GM19452 (cell line): ENCODE measurements around the gene AGAP3.

Source experiments
- ATAC-seq: cut with Tn5 transposase; IDR thresholded peaks from one replicate; pipeline ENCODE4 v1.9.1; 2021; ENCODE audit not compliant: unreplicated experiment

The AGAP3 gene

GRCh38 chr7:151087245-151088018, 1.2 kb downstream of the AGAP3 start:
- no peak for ATAC-seq

- no peak for ATAC-seq
Observed at GRCh38 chr7:151088019-151088855, 2.0 kb downstream of the AGAP3 start.

DNA sequence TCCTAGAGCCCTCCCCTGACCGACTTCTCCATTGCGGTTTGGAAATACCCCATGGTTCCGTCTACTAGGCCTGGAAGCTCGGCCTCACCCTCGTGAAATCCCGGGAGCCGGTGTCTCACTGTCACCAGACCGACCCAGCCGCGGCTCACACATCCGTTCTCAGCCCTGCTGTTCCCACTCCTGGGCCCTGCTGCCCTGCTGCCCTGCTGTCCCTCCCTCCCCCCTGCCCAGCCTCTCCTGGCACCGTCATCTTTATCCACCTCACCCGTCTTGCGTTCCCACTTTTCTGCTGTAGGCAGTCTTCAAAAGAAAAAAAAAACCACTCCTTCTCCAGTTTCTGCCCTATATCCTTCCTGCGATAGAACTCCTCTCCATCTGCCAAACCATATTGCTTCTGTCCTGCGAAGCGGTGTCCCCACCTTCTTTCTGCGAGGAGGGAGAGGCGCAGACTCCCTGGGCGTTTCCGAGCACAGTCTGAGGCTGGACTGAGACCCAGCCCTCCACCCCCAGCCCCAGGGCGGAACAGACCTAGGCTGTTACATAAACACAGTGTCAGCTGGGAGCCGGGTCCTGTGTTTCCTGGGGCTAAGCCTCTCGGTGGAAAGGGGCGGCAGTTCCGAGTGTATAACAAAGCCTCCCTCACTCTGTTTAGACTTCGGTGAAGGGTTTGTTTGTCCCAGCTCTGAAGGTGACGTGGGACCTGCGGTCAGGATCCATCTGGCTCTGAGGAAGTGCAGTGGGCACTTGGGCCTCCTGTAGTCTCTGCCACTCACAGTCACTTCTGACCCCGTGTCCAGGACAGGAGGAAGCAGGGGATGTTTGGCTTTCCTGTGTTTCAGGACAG, 2.8 kb downstream of the AGAP3 start:
- ATAC-seq, result no peak

- ATAC-seq, result no peak
Observed at GRCh38 chr7:151089893-151090730, 3.8 kb downstream of the AGAP3 start.

- no peak for ATAC-seq
Observed at GRCh38 chr7:151091003-151091402, 4.7 kb downstream of the AGAP3 start.

DNA sequence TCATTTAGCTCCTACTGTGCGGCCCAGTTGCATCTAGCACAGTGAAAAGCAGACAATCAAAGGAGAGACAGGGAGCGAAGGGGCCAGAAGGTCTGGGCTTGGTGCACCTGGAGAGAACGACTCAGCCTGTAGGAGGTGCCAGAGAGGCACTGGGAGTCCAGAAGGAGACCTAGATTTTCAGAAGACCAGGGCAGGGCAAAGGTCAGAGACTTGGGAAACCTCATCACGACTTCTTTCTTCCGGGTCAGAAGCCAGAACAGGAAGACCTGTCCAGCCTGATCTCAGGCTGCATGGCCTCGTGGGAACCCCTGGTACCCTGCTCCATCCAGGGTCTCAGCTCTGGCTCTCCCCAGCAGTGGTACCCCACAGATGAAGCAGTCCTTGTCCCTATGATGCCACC, 5.2 kb downstream of the AGAP3 start:
- no peak for ATAC-seq

- ATAC-seq, result no peak
Observed at GRCh38 chr7:151091988-151092387, 5.7 kb downstream of the AGAP3 start.

- ATAC-seq, result no peak
Observed at GRCh38 chr7:151093748-151094147, 7.5 kb downstream of the AGAP3 start.

DNA sequence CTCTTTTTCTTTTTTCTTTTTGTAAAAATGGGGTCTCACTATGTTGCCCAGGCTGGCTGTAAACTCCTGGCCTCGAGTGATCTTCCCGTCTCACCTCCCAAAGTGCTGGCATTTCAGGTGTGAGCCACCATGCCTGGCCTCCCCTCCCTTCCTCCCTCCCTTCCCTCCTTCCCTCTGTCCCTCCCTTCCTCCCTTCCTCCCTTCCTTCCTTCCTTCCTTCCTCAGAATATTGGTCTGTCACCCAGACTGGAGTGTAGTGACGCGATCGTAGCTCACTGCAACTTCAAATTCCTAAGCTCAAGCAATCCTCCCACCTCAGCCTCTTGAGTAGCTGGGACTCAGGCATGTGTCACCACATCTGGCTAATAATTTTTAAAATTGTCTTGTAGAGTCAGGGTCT, 8.4 kb downstream of the AGAP3 start:
- ATAC-seq, result no peak

GRCh38 chr7:151095123-151095797, 9.0 kb downstream of the AGAP3 start:
- ATAC-seq, result no peak

- ATAC-seq, result no peak
Observed at GRCh38 chr7:151095828-151096475, 9.7 kb downstream of the AGAP3 start.

- no peak for ATAC-seq
Observed at GRCh38 chr7:151099486-151100211, 13.4 kb downstream of the AGAP3 start.

DNA sequence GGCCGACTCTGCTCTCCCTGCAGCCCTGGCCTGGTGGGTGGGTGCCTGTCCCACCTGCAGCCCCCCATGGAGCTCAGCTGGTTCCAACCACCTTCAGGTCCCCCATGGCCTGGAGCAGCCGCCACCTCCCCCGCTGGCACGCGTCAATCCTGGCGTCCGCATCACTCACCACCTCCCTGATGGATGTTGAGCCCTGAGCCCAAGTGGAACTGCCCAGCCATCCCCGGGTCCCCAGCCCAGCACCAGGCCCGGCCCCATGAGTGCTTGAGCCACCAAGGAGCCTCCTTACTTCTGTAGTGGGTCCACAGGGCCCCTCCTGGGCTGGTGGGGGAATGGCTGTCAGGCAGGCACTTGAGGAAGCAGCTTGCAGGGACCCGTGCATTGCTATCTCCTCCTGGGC, 14.6 kb downstream of the AGAP3 start:
- ATAC-seq, result no peak

DNA sequence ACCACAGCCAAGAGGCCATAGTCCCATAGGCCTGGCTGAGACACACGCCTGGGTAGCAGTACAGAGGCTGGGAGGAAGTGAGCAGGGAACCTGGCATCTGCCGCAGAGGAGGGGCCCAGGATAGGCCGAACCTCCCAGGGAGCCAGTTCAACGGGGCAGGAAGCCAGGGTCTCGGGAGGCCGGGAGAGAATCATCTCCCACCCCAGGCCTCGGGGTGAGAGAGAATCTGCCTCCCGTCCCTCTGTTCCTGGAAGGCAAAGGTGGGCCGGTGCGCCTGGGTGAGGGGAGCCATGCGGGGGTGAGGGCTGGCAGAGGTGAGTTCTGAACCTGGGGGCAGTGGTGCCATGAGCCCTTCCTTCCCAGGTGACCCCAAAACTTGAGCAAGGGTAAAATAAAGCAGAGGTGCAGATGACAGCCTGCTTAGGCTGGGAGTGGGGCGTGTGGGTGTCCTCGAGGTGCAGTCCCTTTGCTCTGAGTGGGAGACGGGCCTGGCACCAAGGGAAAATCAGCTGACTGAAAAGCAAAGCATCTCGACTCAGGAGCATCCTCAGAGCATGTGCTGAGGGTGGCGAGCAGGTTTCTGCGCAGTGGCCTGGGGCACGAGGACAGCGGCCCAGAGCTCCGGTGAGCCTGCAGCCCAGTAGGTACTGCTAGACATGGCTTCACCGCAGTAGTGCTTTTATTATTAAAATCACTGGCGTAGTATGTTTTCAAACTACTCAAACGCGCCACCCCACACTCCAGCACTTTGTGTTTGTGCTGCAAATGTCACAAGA, 15.5 kb downstream of the AGAP3 start:
- ATAC-seq, result no peak

DNA sequence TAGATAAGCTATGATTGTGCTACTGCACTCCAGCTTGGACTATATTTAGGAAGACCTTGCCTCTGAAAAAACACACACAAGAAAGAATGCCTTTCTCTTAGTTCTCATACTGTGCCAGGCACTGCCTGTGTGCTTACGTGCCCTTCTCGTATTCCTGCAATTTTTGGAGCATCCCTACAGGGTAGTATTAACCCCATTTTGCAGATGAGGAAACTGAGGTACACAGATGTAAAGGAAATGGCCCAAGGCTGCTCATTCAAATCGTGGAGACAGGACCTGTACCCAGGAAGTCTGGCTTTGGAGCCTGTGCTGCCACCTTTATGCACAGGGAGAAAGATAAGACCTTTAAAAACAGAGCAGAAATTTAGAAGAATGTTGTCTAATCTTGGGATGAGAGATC, 16.7 kb downstream of the AGAP3 start:
- ATAC-seq, result no peak

GRCh38 chr7:151103973-151104372, 17.7 kb downstream of the AGAP3 start:
- ATAC-seq, result no peak

GRCh38 chr7:151104411-151105235, 18.3 kb downstream of the AGAP3 start:
- ATAC-seq, result no peak
